ENCODE results near the gene PKDREJ. TPM values are rescaled to one million over a fixed set of nuclear protein-coding genes. Genes with fewer than 3 reads are reported as not detected.

PKDREJ gene
- total RNA-seq, 2 donors from 2014 or later, result under 0.01 to 0.33 TPM

- peaks cover 23 to 54% of the 10 kb centered on the region in 2 donors for H3K36me3 ChIP-seq (replicated peaks in 1 of 2; ENCODE audit: insufficient read depth in 1 of 2, low read depth in 2 of 2)
- H3K27me3 ChIP-seq, result no peaks in the 10 kb centered on the region
- H3K4me1 ChIP-seq, result no peaks in the 10 kb centered on the region
- intact Hi-C loops (cut with DNase I), result no loop called here
- H3K27ac ChIP-seq, result no peak overlapping the region
- no peaks in the 10 kb centered on the region for H3K9me3 ChIP-seq
- ATAC-seq (no peak), DNase-seq (no peak)
- TF ChIP-seq POLR2A (IDR thresholded peaks at IDR 0.05), result no peak
- TF ChIP-seq CTCF (IDR thresholded peaks at IDR 0.05), result no peak
- H3K4me3 ChIP-seq, result no peak overlapping the region
- WGBS, 2 donors, result 94 to 96% methylated on average over 4 to 12 of the region's 12 CpGs
These were observed 17.1 kb upstream of the PKDREJ start for GRCh38 chr22:46280063-46280817.

- no peaks in the 10 kb centered on the region for H3K4me1 ChIP-seq
- H3K27me3 ChIP-seq, result no peaks in the 10 kb centered on the region
- ATAC-seq (no peak), DNase-seq (no peak)
- no peak overlapping the region for H3K4me3 ChIP-seq
- intact Hi-C loops (cut with DNase I), result no loop called here
- TF ChIP-seq POLR2A (IDR thresholded peaks at IDR 0.05) (no peak), CTCF (IDR thresholded peaks at IDR 0.05) (no peak)
- peaks cover 23 to 48% of the 10 kb centered on the region in 2 donors for H3K36me3 ChIP-seq (replicated peaks in 1 of 2; ENCODE audit: insufficient read depth in 1 of 2, low read depth in 2 of 2)
- H3K27ac ChIP-seq, result no peak overlapping the region
- WGBS, 2 donors, result 82 to 90% methylated on average over 10 to 20 of the region's 22 CpGs
- no peaks in the 10 kb centered on the region for H3K9me3 ChIP-seq
These were observed 15.8 kb upstream of the PKDREJ start for GRCh38 chr22:46278656-46279645.

GRCh38 chr22:46276563-46276962 lies 13.4 kb upstream of the PKDREJ start:
- Histone ChIP-seq H3K4me3 (no peak overlapping the region), H3K4me1 (no peaks in the 10 kb centered on the region), H3K36me3 (replicated peaks in 1 of 2; ENCODE audit: insufficient read depth in 1 of 2, low read depth in 2 of 2) (peaks cover 27 to 47% of the 10 kb centered on the region in 2 donors), H3K27ac (no peak overlapping the region), H3K9me3 (no peaks in the 10 kb centered on the region), H3K27me3 (no peaks in the 10 kb centered on the region)
- TF ChIP-seq CTCF (IDR thresholded peaks at IDR 0.05), result no peak
- no peak for TF ChIP-seq POLR2A (IDR thresholded peaks at IDR 0.05)
- intact Hi-C loops (cut with DNase I), result no loop called here
- WGBS, 2 donors, result 81 to 85% methylated on average over 7 of the region's 7 CpGs
- no peak for DNase-seq
- no peak for ATAC-seq

- Histone ChIP-seq H3K4me3 (no peak overlapping the region), H3K27me3 (no peaks in the 10 kb centered on the region), H3K9me3 (no peaks in the 10 kb centered on the region), H3K27ac (no peak overlapping the region), H3K36me3 (replicated peaks in 1 of 2; ENCODE audit: insufficient read depth in 1 of 2, low read depth in 2 of 2) (peaks cover 27 to 40% of the 10 kb centered on the region in 2 donors), H3K4me1 (no peaks in the 10 kb centered on the region)
- WGBS, 2 donors, result 71 to 79% methylated on average over 3 of the region's 3 CpGs
- intact Hi-C loops (cut with DNase I), result no loop called here
- ATAC-seq, result peak; percentile 36
- no peak for DNase-seq
- TF ChIP-seq POLR2A (IDR thresholded peaks at IDR 0.05), result no peak
- no peak for TF ChIP-seq CTCF (IDR thresholded peaks at IDR 0.05)
These were observed 12.4 kb upstream of the PKDREJ start for GRCh38 chr22:46275455-46276122.

Data from body of pancreas (tissue), 4 donors.